ENCODE data around the gene NANOS2.

NANOS2 gene

GRCh38 chr19:45934551-45935230 is 20.1 kb upstream of the NANOS2 start:
- no peak for TF ChIP-seq CTCF (IDR thresholded peaks at IDR 0.05)
- Mint-ChIP-seq H3K36me3 (ENCODE audit: low read depth) (no peaks in the 10 kb centered on the region), H3K9me3 (no peaks in the 10 kb centered on the region), H3K27me3 (ENCODE audit: low read depth, poor library complexity) (peaks cover 69% of the 10 kb centered on the region), H3K4me3 (no peak overlapping the region), H3K4me1 (no peaks in the 10 kb centered on the region), H3K27ac (no peak overlapping the region)
- no peak for DNase-seq

DNA sequence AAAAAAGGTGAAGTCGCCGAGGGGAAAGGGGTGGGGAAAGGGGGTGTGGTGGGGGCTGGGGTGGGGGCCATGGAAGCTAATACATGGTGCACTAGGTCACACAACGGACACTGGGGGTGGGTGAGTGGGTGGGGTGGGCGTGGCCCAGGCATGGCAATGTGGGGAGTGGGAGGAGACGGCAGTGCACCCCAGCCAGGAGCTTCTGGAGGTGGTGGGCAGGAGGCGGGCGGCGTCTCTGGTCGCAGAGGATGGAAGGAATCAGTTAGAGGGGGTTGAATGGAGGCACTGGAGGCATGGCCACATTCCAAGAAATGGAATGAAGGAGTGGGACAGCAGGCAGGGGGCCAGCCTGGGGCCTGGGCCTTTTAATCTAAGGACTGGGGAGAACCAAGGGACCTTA is 19.2 kb upstream of the NANOS2 start:
- Mint-ChIP-seq H3K27ac (no peak overlapping the region), H3K9me3 (no peaks in the 10 kb centered on the region), H3K27me3 (ENCODE audit: low read depth, poor library complexity) (peaks cover 78% of the 10 kb centered on the region), H3K4me1 (no peaks in the 10 kb centered on the region), H3K4me3 (no peak overlapping the region), H3K36me3 (ENCODE audit: low read depth) (no peaks in the 10 kb centered on the region)
- DNase-seq, result no peak
- no peak for TF ChIP-seq CTCF (IDR thresholded peaks at IDR 0.05)

DNA sequence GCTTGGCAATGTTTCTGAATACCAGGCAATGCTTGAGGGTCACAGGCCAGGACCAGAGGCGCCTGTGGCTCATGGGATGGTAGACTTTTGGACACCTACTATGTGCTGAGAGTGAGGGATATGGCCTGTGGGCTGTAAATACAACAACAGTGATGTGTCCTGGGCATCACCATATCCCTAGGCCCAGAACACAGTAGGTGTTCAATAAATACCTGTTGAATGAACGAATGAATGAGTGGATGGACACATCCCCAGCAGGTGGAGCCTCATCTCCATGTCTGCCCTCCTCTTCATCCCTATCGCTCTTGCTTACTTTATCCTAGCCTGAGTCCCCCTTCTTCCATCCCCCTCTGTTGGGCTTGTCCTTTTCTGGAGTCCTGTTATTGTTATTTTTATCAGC is 16.5 kb upstream of the NANOS2 start:
- no peak for TF ChIP-seq CTCF (IDR thresholded peaks at IDR 0.05)
- Mint-ChIP-seq H3K27me3 (ENCODE audit: low read depth, poor library complexity) (peaks cover 78% of the 10 kb centered on the region), H3K9me3 (peaks cover 3% of the 10 kb centered on the region), H3K4me1 (peaks cover 6% of the 10 kb centered on the region), H3K27ac (no peak overlapping the region), H3K4me3 (no peak overlapping the region), H3K36me3 (ENCODE audit: low read depth) (no peaks in the 10 kb centered on the region)
- no peak for DNase-seq

GRCh38 chr19:45929247-45929646 is 14.7 kb upstream of the NANOS2 start:
- Mint-ChIP-seq H3K27me3 (ENCODE audit: low read depth, poor library complexity) (peaks cover 74% of the 10 kb centered on the region), H3K4me3 (peak overlapping the region; percentile 15), H3K27ac (no peak overlapping the region), H3K4me1 (peaks cover 6% of the 10 kb centered on the region), H3K36me3 (ENCODE audit: low read depth) (no peaks in the 10 kb centered on the region), H3K9me3 (peaks cover 3% of the 10 kb centered on the region)
- no peak for DNase-seq
- no peak for TF ChIP-seq CTCF (IDR thresholded peaks at IDR 0.05)

GRCh38 chr19:45927565-45928261 is 13.1 kb upstream of the NANOS2 start:
- TF ChIP-seq CTCF (IDR thresholded peaks at IDR 0.05), result no peak
- no peak overlapping the region for H3K27ac Mint-ChIP-seq
- peaks cover 65% of the 10 kb centered on the region for H3K27me3 Mint-ChIP-seq (ENCODE audit: low read depth, poor library complexity)
- peaks cover 6% of the 10 kb centered on the region for H3K4me1 Mint-ChIP-seq
- H3K36me3 Mint-ChIP-seq (ENCODE audit: low read depth), result no peaks in the 10 kb centered on the region
- peak; percentile 96 for DNase-seq
- H3K9me3 Mint-ChIP-seq, result peaks cover 3% of the 10 kb centered on the region
- peak overlapping the region; percentile 34 for H3K4me3 Mint-ChIP-seq
